BE2C (cell line): ENCODE data around the gene OPCML.

Source experiments
- DNase-seq: peaks from one replicate; pipeline ENCODE4 v3.0.0-alpha.2; 2020
- H3K27me3 ChIP-seq: fragments of 250-450 bp; sonication (Bioruptor Pico); 2 replicates; pipeline ENCODE4 v1.5.1; 2020; ENCODE audit warnings: mild to moderate bottlenecking
- H3K36me3 ChIP-seq: fragments of 250-450 bp; sonication (Bioruptor Pico); 2 replicates; pipeline ENCODE4 v1.5.1; 2020; ENCODE audit warnings: mild to moderate bottlenecking
- H3K4me1 ChIP-seq: fragments of 250-450 bp; sonication (Bioruptor Pico); 2 replicates; pipeline ENCODE4 v1.5.1; 2020
- H3K4me3 ChIP-seq: 2 replicates; pipeline ENCODE4 v1.5.1; 2011; ENCODE audit warnings: low read depth, low read length
- H3K9me3 ChIP-seq: fragments of 250-450 bp; sonication (Bioruptor Pico); 2 replicates; pipeline ENCODE4 v1.5.1; 2020
- TF ChIP-seq, protein P1 (sequence below): IDR thresholded peaks from 2 replicates; pipeline ENCODE4 v1.5.1; 2012; ENCODE audit warnings: mild to moderate bottlenecking, low read depth, low read length

The OPCML gene

DNA sequence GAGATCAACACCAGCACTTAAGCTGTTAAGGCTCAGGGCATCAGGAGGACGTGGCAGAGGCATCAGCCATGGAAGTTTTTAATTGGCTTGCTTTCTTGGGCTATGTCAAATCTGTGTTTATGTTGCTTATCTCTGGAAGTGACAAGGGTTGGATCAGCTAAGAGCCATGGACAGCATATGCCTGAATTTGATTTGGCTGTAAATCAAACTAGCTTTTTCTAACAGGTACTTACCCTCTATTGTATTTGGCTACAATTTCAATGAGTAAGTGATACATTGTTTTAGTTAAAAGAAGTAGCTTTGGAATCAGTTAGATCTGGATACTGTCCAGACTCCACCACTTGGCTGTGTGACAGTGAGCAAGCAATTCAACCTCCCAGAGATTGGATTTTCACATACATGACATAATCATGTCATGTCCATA is 936.6 kb downstream of the OPCML start:
- TF ChIP-seq, protein P1, sequence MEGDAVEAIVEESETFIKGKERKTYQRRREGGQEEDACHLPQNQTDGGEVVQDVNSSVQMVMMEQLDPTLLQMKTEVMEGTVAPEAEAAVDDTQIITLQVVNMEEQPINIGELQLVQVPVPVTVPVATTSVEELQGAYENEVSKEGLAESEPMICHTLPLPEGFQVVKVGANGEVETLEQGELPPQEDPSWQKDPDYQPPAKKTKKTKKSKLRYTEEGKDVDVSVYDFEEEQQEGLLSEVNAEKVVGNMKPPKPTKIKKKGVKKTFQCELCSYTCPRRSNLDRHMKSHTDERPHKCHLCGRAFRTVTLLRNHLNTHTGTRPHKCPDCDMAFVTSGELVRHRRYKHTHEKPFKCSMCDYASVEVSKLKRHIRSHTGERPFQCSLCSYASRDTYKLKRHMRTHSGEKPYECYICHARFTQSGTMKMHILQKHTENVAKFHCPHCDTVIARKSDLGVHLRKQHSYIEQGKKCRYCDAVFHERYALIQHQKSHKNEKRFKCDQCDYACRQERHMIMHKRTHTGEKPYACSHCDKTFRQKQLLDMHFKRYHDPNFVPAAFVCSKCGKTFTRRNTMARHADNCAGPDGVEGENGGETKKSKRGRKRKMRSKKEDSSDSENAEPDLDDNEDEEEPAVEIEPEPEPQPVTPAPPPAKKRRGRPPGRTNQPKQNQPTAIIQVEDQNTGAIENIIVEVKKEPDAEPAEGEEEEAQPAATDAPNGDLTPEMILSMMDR: no peak
- Histone ChIP-seq H3K4me3 (no peak overlapping the region), H3K36me3 (no peaks in the 10 kb centered on the region), H3K9me3 (no peaks in the 10 kb centered on the region; the same call in 1 of the 2 replicates), H3K27me3 (no peaks in the 10 kb centered on the region), H3K4me1 (no peaks in the 10 kb centered on the region)
- no peak for DNase-seq

DNA sequence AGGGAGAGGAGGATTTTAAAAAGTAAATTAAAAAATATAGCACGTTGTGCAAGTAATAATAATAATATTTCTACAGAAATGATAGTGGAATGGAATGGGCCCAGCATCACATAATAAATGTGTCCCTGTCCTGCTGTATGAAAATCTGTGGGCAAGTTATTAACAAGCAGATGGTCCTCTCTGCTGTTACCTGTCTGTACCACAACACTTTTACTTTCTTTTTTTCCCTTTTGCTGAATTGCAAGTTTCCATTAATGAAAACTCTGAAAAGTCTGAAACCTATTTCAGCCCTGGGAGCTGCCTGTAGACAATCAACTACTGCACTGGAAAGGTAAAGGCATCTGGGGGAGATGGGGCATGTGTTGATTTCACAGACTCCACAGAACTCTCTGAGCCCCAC is 937.1 kb downstream of the OPCML start:
- Histone ChIP-seq H3K9me3 (no peaks in the 10 kb centered on the region; the same call in 1 of the 2 replicates), H3K36me3 (no peaks in the 10 kb centered on the region), H3K4me3 (no peak overlapping the region), H3K27me3 (no peaks in the 10 kb centered on the region), H3K4me1 (no peaks in the 10 kb centered on the region)
- TF ChIP-seq, protein P1: no peak
- no peak for DNase-seq

DNA sequence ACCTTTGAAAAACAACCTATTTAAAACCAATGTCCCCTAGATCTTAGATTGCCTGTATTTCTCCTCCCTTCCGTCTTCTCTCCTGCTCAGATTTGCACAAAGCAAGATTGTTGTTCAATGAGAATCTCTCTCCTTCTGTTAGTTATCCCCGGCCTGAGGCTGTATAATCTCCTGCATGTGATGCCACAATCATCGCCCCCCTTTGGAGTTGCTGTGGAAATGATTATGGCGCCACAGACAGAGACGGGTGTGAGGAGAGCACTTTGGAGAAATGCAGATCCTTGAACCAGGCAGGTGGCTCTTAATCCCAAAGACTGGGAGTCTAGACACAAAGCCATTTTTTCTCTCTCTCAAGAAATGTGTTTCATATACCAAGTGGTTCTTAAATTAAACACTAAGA is 941.3 kb downstream of the OPCML start:
- H3K36me3 ChIP-seq: no peaks in the 10 kb centered on the region
- no peaks in the 10 kb centered on the region for H3K4me1 ChIP-seq
- H3K4me3 ChIP-seq: no peak overlapping the region
- no peaks in the 10 kb centered on the region; the same call in 1 of the 2 replicates for H3K9me3 ChIP-seq
- H3K27me3 ChIP-seq: no peaks in the 10 kb centered on the region
- TF ChIP-seq, protein P1: no peak
- DNase-seq: no peak

DNA sequence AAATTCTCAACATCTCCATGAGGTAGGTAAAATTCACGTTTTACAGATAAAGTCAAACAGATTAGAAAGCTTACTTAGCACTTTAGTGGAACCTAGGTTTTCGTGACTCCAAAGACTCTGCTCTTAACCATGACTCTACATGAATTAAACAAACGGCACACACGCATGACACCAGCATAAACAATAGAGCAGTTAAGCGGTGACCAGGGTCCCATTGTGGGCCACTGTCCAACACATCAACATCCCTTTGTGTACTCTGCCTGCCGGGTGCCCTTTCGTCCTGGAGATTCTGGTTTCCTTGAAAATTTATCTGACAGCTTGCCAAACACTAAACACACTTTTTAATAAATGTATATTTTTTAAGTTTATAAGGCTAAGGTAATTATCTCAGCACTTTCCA is 941.7 kb downstream of the OPCML start:
- TF ChIP-seq, protein P1: no peak
- no peaks in the 10 kb centered on the region for H3K4me1 ChIP-seq
- no peaks in the 10 kb centered on the region; the same call in 1 of the 2 replicates for H3K9me3 ChIP-seq
- no peaks in the 10 kb centered on the region for H3K27me3 ChIP-seq
- no peaks in the 10 kb centered on the region for H3K36me3 ChIP-seq
- H3K4me3 ChIP-seq: no peak overlapping the region
- no peak for DNase-seq

DNA sequence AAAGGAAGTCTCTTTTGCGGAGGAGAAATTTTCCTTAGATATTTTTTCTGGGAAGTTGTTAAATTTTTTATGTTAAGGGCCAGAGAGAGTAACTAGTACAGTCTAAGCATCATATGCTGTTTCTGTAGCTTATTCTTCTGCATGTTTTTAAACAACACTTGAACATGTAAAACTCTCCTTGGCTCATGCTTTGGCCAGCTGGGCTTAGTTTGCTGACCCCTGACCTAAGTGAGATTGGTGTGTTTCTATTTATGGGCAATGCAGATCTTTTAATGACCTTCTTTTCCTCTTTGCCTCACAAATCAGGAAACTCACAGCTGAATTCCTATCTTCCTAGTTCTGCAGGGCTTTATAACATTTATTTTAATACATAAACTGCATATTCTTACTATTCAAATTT is 942.5 kb downstream of the OPCML start:
- H3K27me3 ChIP-seq: no peaks in the 10 kb centered on the region
- DNase-seq: no peak
- H3K9me3 ChIP-seq: no peaks in the 10 kb centered on the region; the same call in 1 of the 2 replicates
- no peaks in the 10 kb centered on the region for H3K36me3 ChIP-seq
- no peaks in the 10 kb centered on the region for H3K4me1 ChIP-seq
- TF ChIP-seq, protein P1: no peak
- H3K4me3 ChIP-seq: no peak overlapping the region

DNA sequence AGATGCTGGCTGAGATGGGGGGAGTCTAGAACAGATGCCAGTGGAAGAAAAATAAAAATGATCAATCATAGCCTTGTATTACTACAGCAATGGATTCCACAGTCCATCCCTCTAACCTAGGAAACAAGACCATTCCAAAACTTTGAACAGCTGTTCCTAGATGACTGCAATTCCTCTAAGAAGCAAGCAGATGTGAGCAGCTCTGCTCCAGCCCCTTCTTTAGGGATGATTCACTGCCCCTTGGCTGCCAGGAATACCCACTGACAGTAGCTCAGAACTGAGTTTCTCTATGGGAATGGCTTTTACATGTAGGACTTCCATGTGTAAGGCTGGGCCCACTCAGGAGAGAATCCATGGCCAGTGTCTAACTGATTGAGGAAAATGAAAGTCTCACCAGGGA is 943.9 kb downstream of the OPCML start:
- Histone ChIP-seq H3K27me3 (no peaks in the 10 kb centered on the region), H3K4me1 (no peaks in the 10 kb centered on the region), H3K9me3 (no peaks in the 10 kb centered on the region; the same call in 1 of the 2 replicates), H3K36me3 (no peaks in the 10 kb centered on the region), H3K4me3 (no peak overlapping the region)
- DNase-seq: no peak
- TF ChIP-seq, protein P1: no peak
